ENCODE results near the gene RTKN. TPM values are rescaled to one million over a fixed set of nuclear protein-coding genes. Genes with fewer than 3 reads are reported as not detected.

The RTKN gene
- total RNA-seq, 2 experiments from 2014 or later: 0.20 to 0.27 TPM

DNA sequence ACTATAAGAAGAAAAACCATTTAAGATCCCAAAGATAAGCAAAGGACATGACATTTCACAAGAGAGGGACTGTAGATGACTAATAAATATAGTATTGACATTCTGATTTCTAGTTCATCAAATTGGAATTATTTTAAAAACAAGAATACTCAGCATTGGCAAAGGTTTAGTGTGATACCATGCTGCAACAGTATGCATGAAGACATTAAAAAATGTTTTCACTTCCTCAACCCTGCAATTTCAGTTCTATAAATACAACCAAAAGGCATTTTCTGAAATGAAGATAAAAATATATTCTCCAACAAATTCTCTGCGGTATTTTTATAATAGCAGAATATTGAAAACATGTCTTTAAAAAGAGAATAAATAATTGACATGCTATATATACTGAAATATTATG is 22.4 kb downstream of the RTKN start:
- DNase-seq (no peak), ATAC-seq (ENCODE audit: poor library complexity) (no peak)
- Histone ChIP-seq H3K36me3 (ENCODE audit: insufficient read depth, low read length) (no peaks in the 10 kb centered on the region), H3K27me3 (ENCODE audit: control insufficient read depth in 1 of 2, insufficient read depth in 2 of 2, low read length in 2 of 2) (peaks cover 0 to 8% of the 10 kb centered on the region in 2 experiments), H3K27ac (ENCODE audit: low read depth in 1 of 2, low read length in 2 of 2) (no peak overlapping the region), H3K9me3 (ENCODE audit: control insufficient read depth in 1 of 2, insufficient read depth in 1 of 2, low read length in 2 of 2) (peaks cover 0 to 8% of the 10 kb centered on the region in 2 experiments), H3K4me1 (ENCODE audit: insufficient read depth, low read length) (peaks cover 38% of the 10 kb centered on the region), H3K4me3 (ENCODE audit: low read length) (no peak overlapping the region)
- peaks cover 48% of the 10 kb centered on the region for H3K4me1 Mint-ChIP-seq (ENCODE audit: low read depth)
- ChIA-PET CTCF (no interaction called here), POLR2A (no interaction called here)
- H3K4me3 Mint-ChIP-seq: no peak overlapping the region
- no peaks in the 10 kb centered on the region for H3K27me3 Mint-ChIP-seq
- intact Hi-C loops (cut with DNase I, micrococcal nuclease): no loop called here
- peaks cover 5% of the 10 kb centered on the region for H3K36me3 Mint-ChIP-seq (ENCODE audit: low read depth)
- H3K27ac Mint-ChIP-seq: no peak overlapping the region
- H3K9me3 Mint-ChIP-seq: no peaks in the 10 kb centered on the region
- TF ChIP-seq, protein P1, sequence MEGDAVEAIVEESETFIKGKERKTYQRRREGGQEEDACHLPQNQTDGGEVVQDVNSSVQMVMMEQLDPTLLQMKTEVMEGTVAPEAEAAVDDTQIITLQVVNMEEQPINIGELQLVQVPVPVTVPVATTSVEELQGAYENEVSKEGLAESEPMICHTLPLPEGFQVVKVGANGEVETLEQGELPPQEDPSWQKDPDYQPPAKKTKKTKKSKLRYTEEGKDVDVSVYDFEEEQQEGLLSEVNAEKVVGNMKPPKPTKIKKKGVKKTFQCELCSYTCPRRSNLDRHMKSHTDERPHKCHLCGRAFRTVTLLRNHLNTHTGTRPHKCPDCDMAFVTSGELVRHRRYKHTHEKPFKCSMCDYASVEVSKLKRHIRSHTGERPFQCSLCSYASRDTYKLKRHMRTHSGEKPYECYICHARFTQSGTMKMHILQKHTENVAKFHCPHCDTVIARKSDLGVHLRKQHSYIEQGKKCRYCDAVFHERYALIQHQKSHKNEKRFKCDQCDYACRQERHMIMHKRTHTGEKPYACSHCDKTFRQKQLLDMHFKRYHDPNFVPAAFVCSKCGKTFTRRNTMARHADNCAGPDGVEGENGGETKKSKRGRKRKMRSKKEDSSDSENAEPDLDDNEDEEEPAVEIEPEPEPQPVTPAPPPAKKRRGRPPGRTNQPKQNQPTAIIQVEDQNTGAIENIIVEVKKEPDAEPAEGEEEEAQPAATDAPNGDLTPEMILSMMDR (IDR thresholded peaks at IDR 0.05): no peak

DNA sequence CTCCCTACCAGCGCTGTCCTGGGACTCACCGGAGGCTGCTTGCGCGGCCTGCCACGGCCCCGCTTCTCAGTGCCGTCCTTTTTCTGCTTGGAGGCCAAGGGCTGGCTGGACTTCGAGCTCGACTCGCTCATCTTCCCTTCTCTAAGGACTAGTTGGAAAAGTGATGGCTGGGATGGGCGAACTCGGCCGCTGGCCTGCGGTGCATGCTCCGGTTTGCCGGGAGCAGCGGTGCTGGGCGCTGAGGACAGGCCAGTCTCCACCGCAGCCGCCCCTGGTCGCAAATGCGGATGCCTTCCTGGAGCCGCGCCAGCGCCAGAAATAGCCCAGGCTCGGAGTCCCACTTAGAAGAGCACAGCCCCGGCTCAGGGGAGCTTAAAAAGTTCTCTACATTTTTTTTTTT is 23.4 kb downstream of the RTKN start:
- Histone ChIP-seq H3K27me3 (ENCODE audit: control insufficient read depth in 1 of 2, insufficient read depth in 2 of 2, low read length in 2 of 2) (peaks cover 0 to 16% of the 10 kb centered on the region in 2 experiments), H3K9me3 (ENCODE audit: control insufficient read depth in 1 of 2, insufficient read depth in 1 of 2, low read length in 2 of 2) (peaks cover 0 to 11% of the 10 kb centered on the region in 2 experiments), H3K4me1 (ENCODE audit: insufficient read depth, low read length) (peaks cover 44% of the 10 kb centered on the region), H3K27ac (ENCODE audit: low read depth in 1 of 2, low read length in 2 of 2) (no peak overlapping the region), H3K36me3 (ENCODE audit: insufficient read depth, low read length) (no peaks in the 10 kb centered on the region), H3K4me3 (ENCODE audit: low read length) (no peak overlapping the region)
- H3K36me3 Mint-ChIP-seq (ENCODE audit: low read depth): peaks cover 5% of the 10 kb centered on the region
- intact Hi-C loops (cut with DNase I, micrococcal nuclease): no loop called here
- H3K27ac Mint-ChIP-seq: no peak overlapping the region
- TF ChIP-seq, protein P1 (IDR thresholded peaks at IDR 0.05): no peak
- POLR2A ChIA-PET: no interaction called here
- no peak overlapping the region for H3K4me3 Mint-ChIP-seq
- no peaks in the 10 kb centered on the region for H3K27me3 Mint-ChIP-seq
- no peaks in the 10 kb centered on the region for H3K9me3 Mint-ChIP-seq
- ATAC-seq (ENCODE audit: poor library complexity) (no peak), DNase-seq (no peak)
- CTCF ChIA-PET: no interaction called here
- peaks cover 57% of the 10 kb centered on the region for H3K4me1 Mint-ChIP-seq (ENCODE audit: low read depth)

DNA sequence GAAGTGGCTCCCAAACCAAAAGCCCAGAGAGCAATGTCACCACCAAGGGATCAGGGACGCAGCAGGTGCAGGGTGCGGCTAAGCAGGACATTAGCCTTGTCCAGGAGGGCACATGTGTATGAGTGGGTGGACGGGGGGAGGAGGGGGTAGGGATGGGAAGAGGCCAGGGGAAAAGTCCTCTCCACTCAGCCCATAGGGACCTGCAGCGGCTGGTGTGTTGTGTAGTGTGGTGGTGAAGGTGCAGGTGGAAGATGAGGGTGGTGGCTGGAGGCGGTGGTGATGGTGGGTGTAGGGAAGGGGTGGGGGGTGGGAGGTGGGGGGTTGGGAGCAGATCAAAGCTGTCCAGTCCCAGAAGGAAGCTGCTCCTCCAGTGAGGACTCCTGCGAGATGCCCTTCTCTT is 24.0 kb downstream of the RTKN start:
- no peaks in the 10 kb centered on the region for H3K36me3 ChIP-seq (ENCODE audit: insufficient read depth, low read length)
- no peak overlapping the region for H3K4me3 ChIP-seq (ENCODE audit: low read length)
- TF ChIP-seq, protein P1 (IDR thresholded peaks at IDR 0.05): no peak
- peaks cover 5% of the 10 kb centered on the region for H3K36me3 Mint-ChIP-seq (ENCODE audit: low read depth)
- H3K4me1 ChIP-seq (ENCODE audit: insufficient read depth, low read length): peaks cover 45% of the 10 kb centered on the region
- peaks cover 0 to 16% of the 10 kb centered on the region in 2 experiments for H3K27me3 ChIP-seq (ENCODE audit: control insufficient read depth in 1 of 2, insufficient read depth in 2 of 2, low read length in 2 of 2)
- no peak overlapping the region for H3K4me3 Mint-ChIP-seq
- no peak overlapping the region for H3K27ac ChIP-seq (ENCODE audit: low read depth in 1 of 2, low read length in 2 of 2)
- no peaks in the 10 kb centered on the region for H3K9me3 Mint-ChIP-seq
- H3K27ac Mint-ChIP-seq: peak overlapping the region; percentile 71
- H3K4me1 Mint-ChIP-seq (ENCODE audit: low read depth): peaks cover 56% of the 10 kb centered on the region
- intact Hi-C loops (cut with DNase I, micrococcal nuclease): no loop called here
- H3K27me3 Mint-ChIP-seq: no peaks in the 10 kb centered on the region
- ATAC-seq (ENCODE audit: poor library complexity): no peak
- ChIA-PET CTCF (no interaction called here), POLR2A (no interaction called here)
- no peak for DNase-seq
- H3K9me3 ChIP-seq (ENCODE audit: control insufficient read depth in 1 of 2, insufficient read depth in 1 of 2, low read length in 2 of 2): peaks cover 0 to 11% of the 10 kb centered on the region in 2 experiments

All from CD4-positive, alpha-beta T cell (primary cell).